ENCODE data around the gene ZNF431.
"Not testable (repeated sequence)": the region's sequence is repeated elsewhere in the genome, so short reads cannot be mapped to it uniquely, and the experiment has no call there.

ZNF431 gene

DNA sequence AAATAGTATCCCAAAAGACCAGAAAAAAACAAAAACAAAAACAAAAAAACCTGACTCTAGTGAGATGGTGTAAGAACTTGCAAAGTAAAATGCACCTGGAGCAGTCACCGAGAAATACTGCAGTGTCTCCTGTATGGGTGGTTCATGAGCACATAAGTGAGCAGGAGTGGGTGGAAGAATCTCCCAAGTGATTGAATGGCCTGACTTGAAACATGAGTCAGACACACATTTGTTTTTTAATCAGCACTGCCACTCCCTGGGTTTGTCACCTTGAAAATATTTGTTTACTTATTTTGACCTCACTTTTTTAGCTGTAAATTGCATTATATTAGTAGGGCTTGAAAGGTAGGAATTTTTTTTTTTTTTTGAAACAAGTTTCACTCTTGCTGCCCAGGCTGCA lies 2.0 kb downstream of the ZNF431 start:
- in situ Hi-C loops (cut with HindIII; ENCODE audit: low sequenced_read_pairs): no loop called here

DNA sequence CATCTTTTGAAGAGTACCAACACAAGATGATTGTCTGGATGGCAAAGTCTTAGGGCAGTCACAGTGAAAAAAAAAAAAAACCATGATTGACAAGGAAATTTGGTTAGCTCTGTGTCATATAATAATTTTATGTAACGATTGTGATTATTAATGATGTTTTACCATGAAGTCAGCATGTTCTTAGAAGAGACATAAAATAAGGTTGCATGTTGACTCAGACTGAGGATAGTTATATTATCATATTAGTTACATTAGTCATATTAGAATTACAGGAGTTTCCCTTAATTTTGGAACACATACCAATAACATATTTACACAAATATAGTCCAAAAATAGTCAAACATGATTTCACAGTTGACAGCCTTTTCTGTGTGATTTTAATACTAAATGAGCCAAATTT lies 5.7 kb downstream of the ZNF431 start:
- in situ Hi-C loops (cut with HindIII; ENCODE audit: low sequenced_read_pairs): no loop called here

GRCh38 chr19:21148681-21149080 lies 6.8 kb downstream of the ZNF431 start:
- in situ Hi-C loops (cut with HindIII; ENCODE audit: low sequenced_read_pairs): no loop called here

DNA sequence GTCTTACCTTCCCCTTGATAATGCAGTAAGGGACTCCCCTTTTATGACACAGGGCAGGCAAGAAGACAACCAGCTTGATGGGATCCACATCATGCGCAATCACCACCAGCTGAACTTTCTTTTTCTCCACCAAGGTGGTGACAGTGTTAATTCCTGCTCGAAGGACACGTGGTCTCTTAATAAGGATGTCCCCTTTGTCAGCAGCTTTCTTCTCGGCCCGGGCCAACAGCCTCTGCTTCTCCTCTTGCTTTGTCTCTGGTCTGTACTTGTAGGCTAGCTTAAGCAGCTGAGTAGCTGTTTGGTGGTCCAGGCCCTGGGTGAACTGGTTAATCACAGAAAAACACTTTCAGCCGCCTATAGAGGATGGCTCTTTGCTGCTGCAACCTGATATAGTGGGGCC lies 8.0 kb downstream of the ZNF431 start:
- in situ Hi-C loops (cut with HindIII; ENCODE audit: low sequenced_read_pairs): no loop called here

GRCh38 chr19:21151460-21151859 lies 9.6 kb downstream of the ZNF431 start:
- in situ Hi-C loops (cut with HindIII; ENCODE audit: low sequenced_read_pairs): no loop called here

- in situ Hi-C loops (cut with HindIII; ENCODE audit: low sequenced_read_pairs): no loop called here
Observed at GRCh38 chr19:21158523-21159135, 16.8 kb downstream of the ZNF431 start.

DNA sequence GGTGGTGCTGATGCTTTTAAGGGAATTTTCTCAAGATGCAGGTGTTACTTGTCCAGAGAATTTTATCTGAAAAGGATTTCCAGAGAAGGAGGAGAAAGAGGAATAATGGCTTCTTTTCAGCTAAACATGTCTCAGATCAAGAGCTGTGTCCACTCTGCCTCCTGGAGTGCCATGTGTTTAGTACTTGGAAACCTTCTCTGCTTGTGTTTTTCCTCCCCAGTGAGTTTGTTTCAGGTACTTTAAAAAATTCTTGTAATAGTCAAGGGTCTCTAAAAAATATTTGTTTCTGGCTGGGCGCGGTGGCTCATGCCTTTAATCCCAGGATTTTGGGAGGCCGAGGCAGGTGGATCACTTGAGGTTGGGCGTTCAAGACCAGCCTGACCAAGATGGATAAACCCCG lies 22.7 kb downstream of the ZNF431 start:
- in situ Hi-C loops (cut with HindIII; ENCODE audit: low sequenced_read_pairs): no loop called here

DNA sequence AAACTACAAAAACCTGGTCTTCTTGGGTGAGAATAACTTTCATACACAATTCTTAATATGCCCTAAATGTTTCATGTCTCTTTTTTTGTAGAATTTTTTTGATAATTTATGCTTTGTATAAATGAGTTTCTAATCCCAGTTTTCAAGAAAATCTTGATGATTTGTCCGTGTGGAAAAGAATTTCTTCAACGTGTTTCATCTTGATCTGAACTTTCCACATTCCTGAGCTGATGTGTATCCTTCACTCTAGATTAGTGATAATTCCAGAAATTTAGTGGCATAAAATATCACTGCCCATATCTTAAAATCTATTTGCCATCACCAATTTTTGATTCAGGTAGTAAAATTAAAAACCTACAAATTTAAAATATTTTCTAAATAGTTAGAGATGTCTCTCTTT lies 24.6 kb downstream of the ZNF431 start:
- in situ Hi-C loops (cut with HindIII; ENCODE audit: low sequenced_read_pairs): no loop called here

- in situ Hi-C loops (cut with HindIII; ENCODE audit: low sequenced_read_pairs): no loop called here
Observed at GRCh38 chr19:21197590-21198295, 55.9 kb downstream of the ZNF431 start.

- in situ Hi-C loops (cut with HindIII; ENCODE audit: low sequenced_read_pairs): no loop called here
Observed at GRCh38 chr19:21202865-21203494, 61.1 kb downstream of the ZNF431 start.

DNA sequence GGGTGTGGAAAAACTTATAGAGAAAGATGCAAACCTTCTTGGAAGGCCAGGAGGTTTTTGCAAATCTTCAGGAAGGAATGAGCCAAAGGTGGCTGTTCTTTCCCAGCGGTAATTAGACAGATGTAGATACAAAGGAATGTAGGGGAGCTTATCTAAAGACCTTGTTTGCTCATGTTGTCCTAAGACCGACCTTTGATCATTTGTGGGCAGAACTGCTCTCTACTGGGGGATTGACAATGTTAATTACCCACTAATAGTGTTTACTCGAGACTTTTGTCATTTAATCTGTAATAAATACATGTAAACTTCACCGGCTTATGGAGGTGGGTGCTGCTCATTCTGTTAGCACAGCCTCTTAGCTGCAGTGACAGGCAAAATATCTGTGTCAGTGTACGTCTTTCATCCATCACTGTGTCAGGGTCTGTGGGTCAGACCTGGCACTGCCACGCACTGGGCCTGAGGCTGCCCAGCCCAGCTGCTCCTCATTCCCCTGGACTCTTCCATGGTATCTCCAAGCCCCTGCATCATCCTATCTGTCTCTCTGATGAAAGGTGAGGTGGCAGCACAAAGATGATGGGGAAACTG lies 68.3 kb downstream of the ZNF431 start:
- in situ Hi-C loops (cut with HindIII; ENCODE audit: low sequenced_read_pairs): no loop called here

DNA sequence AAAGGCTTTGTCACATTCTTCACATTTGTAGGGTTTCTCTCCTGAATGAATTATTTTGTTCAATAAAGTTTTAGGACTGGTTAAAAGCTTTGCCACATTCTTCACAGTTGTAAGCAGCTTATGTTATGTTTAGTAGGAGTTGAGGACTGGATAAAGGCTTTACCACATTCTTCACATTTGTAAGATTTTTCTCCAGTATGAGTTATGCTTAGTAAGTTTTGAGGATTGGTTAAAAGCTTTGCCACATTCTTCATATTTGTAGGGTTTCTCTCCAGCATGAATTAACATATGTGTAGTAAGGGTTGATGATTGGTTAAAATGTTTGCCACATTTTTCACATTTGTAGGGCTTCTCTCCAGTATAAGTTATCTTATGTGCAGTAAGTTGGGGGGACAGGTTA lies 79.9 kb downstream of the ZNF431 start:
- in situ Hi-C loops (cut with HindIII; ENCODE audit: low sequenced_read_pairs): no loop called here

GRCh38 chr19:21229938-21230337 lies 88.1 kb downstream of the ZNF431 start:
- in situ Hi-C loops (cut with HindIII; ENCODE audit: low sequenced_read_pairs): not testable (repeated sequence)

GRCh38 chr19:21233691-21234090 lies 91.9 kb downstream of the ZNF431 start:
- in situ Hi-C loops (cut with HindIII; ENCODE audit: low sequenced_read_pairs): no loop called here

GRCh38 chr19:21236751-21237150 lies 94.9 kb downstream of the ZNF431 start:
- in situ Hi-C loops (cut with HindIII; ENCODE audit: low sequenced_read_pairs): not testable (repeated sequence)

DNA sequence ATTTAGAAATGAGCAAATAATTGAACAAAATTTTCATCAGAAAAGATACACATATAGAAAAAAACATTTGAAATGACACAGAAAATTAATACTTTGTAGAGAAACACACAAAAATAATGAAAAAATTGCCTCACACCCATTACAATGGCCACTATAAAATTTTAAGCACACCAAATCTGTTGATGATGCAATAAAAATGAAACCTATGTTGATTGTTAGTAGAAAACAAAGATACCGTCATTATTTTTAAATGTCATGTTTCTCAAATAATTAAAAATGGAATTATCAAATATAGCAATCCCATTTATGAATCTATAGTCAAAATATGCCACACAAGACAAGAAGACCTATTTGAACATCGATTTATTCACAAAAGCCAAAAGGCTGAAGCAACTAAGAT lies 96.8 kb downstream of the ZNF431 start:
- in situ Hi-C loops (cut with HindIII; ENCODE audit: low sequenced_read_pairs): no loop called here
